GM12878 (cell line): ENCODE results near the gene FPGS. TPM values are rescaled to one million over a fixed set of nuclear protein-coding genes. Genes with fewer than 3 reads are reported as not detected.

Source experiments
- ATAC-seq: fragments of 200-7000 bp; cut with Tn5 transposase; 3 replicates; pipeline ENCODE4 v1.9.1; 2020; ENCODE audit warnings: mild to moderate bottlenecking, moderate library complexity
- BruUV-seq: library from RNA; stranded (reverse); fragments of 400-500 nt; replicated peaks from 2 replicates; lab custom pipeline; 2021; lab: Mats Ljungman, UMichigan
- CTCF ChIA-PET: fragments of 300-600 bp; sonication (Branson Sonifier 250); formaldehyde crosslinking; extraction: SDS; loops from one replicate; lab custom pipeline; 2021; ENCODE audit warnings: inconsistent platforms; lab: Yijun Ruan, JAX
- POLR2A ChIA-PET: fragments of 350-600 bp; formaldehyde crosslinking; extraction: SDS; loops from one replicate; lab custom pipeline; 2021; ENCODE audit warnings: inconsistent platforms; lab: Charles Lee
- RAD21 ChIA-PET: fragments of 300-600 bp; sonication (Branson Sonifier 250); formaldehyde crosslinking; loops from one replicate; lab custom pipeline; 2023; ENCODE audit warnings: antibody characterized with exemption; ENCODE audit not compliant: unreplicated experiment; lab: Charles Lee
- SMC1A ChIA-PET: fragments of 300-600 bp; sonication (Branson Sonifier 250); formaldehyde crosslinking; loops from one replicate; lab custom pipeline; 2023; ENCODE audit not compliant: unreplicated experiment, uncharacterized antibody; lab: Charles Lee
- DNase-seq: peaks from one replicate; pipeline ENCODE4 v3.0.0-alpha.2; 2011; ENCODE audit warnings: low read depth, low spot score
- FAIRE-seq: peaks from 3 replicates; lab custom pipeline; 2011; peaks lifted over from hg19 to GRCh38; lab: Jason Lieb, UNC
- H2AFZ ChIP-seq: 2 replicates; pipeline ENCODE4 v1.6.0; 2011; ENCODE audit warnings: low read depth, low read length, control low read depth; ENCODE audit not compliant: control insufficient read depth
- H3K27ac ChIP-seq: 2 replicates; pipeline ENCODE4 v1.5.1; 2011; ENCODE audit warnings: control low read depth; ENCODE audit not compliant: control insufficient read depth, insufficient read depth
- H3K27me3 ChIP-seq, 2 experiments: replicated peaks in 1 of 2; 2 replicates each; pipeline versions ENCODE4 v1.6.0 to v1.6.1; 2011; ENCODE audit warnings: low read length in 1 of 2; ENCODE audit not compliant: control insufficient read depth in 2 of 2, insufficient read depth in 2 of 2
- H3K36me3 ChIP-seq, 2 experiments: 2 replicates each; pipeline ENCODE4 v1.5.1; 2011; ENCODE audit warnings: low read length in 1 of 2; ENCODE audit not compliant: control insufficient read depth in 2 of 2, insufficient read depth in 2 of 2
- H3K4me1 ChIP-seq: 2 replicates; pipeline ENCODE4 v1.6.1; 2011; ENCODE audit warnings: mild to moderate bottlenecking, low read length, moderate library complexity, mixed read lengths; ENCODE audit not compliant: control insufficient read depth, insufficient read depth
- H3K4me2 ChIP-seq: 2 replicates; pipeline ENCODE4 v1.6.0; 2011; ENCODE audit warnings: control low read depth; ENCODE audit not compliant: control insufficient read depth, insufficient read depth
- H3K4me3 ChIP-seq: fragments of 200-600 bp; sonication (generic); 2 replicates; pipeline ENCODE4 v1.5.1; 2016
- H3K79me2 ChIP-seq: 2 replicates; pipeline ENCODE4 v1.6.0; 2011; ENCODE audit warnings: low read length; ENCODE audit not compliant: control insufficient read depth, insufficient read depth
- H3K9ac ChIP-seq: 2 replicates; pipeline ENCODE4 v1.8.0; 2011; ENCODE audit warnings: low read length, control low read depth, mixed read lengths; ENCODE audit not compliant: control insufficient read depth, insufficient read depth
- H3K9me3 ChIP-seq: replicated peaks from 3 replicates; pipeline ENCODE4 v1.5.1; 2011; ENCODE audit warnings: mild to moderate bottlenecking, low read length; ENCODE audit not compliant: control insufficient read depth, insufficient read depth
- H4K20me1 ChIP-seq: 2 replicates; pipeline ENCODE4 v1.6.0; 2011; ENCODE audit not compliant: control insufficient read depth, insufficient read depth
- EZH2 ChIP-seq: IDR thresholded peaks from 2 replicates; pipeline ENCODE4 v1.6.1; 2012; ENCODE audit warnings: low read depth, mild to moderate bottlenecking, control low read depth, inconsistent platforms, low read length, borderline replicate concordance; ENCODE audit not compliant: control insufficient read depth
- FOS ChIP-seq: IDR thresholded peaks from 3 replicates; pipeline ENCODE4 v1.6.1; 2011; ENCODE audit warnings: borderline replicate concordance; ENCODE audit not compliant: insufficient read length; ENCODE audit errors: extremely low read depth
- IKZF1 ChIP-seq: fragments of 450-650 bp; conservative IDR thresholded peaks from 2 replicates; pipeline ENCODE4 v1.6.1; 2017; ENCODE audit warnings: antibody characterized with exemption, mild to moderate bottlenecking
- RAD51 ChIP-seq: fragments of 450-650 bp; IDR thresholded peaks from 2 replicates; pipeline ENCODE4 v1.6.1; 2016; ENCODE audit warnings: moderate library complexity, mild to moderate bottlenecking, inconsistent platforms
- ZNF24 ChIP-seq: fragments of 450-650 bp; IDR thresholded peaks from 2 replicates; pipeline ENCODE4 v1.6.1; 2017; ENCODE audit warnings: antibody characterized with exemption, mild to moderate bottlenecking
- WGBS: methylation state at CpG from one replicate; pipeline ENCODE4 v1.1.6; 2016; ENCODE audit warnings: low lambda C conversion rate; ENCODE audit not compliant: insufficient replicate concordance, insufficient coverage; ENCODE audit errors: missing lambda C conversion rate; 5-methylcytosine and 5-hydroxymethylcytosine counted together
- in situ Hi-C: fragments of 300-500 bp; cut with MboI; formaldehyde crosslinking; loops from 9 replicates; pipeline ENCODE4 v1.14.3; 2018; ENCODE audit warnings: mixed read lengths
- intact Hi-C: fragments of 100-400 bp; cut with micrococcal nuclease; formaldehyde crosslinking; loops from one replicate; pipeline ENCODE4 v1.14.2; 2022; ENCODE audit not compliant: unreplicated experiment
- polyA plus RNA-seq, 11 experiments: library from polyadenylated mRNA; depleted of rRNA in 4 of 11; unstranded in 6 of 11; stranded (reverse) in 5 of 11; fragments of >200 nt; fragmentation: Nextera tagmentation in 4 of 11; fragmentation: Illumina TruSeq in 1 of 11; extraction: Ambion mirVana in 4 of 11; extraction: Trizol in 1 of 11; gene quantifications; 1 replicate in 1 of 11; 2 replicates in 10 of 11; pipeline versions ENCODE4 v1.2.1 to v1.2.3, GENCODE V29; 2011 to 2016; ENCODE audit warnings: inconsistent platforms in 2 of 11, missing spikeins in 2 of 11, low read depth in 1 of 11
- total RNA-seq, 4 experiments: library from RNA; depleted of rRNA in 3 of 4; stranded (reverse); fragments of >200 nt in 3 of 4; fragmentation: Illumina TruSeq in 1 of 4; extraction: Trizol in 1 of 4; gene quantifications; 2 replicates each; pipeline versions ENCODE4 v1.2.1 to v1.2.3, GENCODE V29; 2013 to 2021
- TF ChIP-seq, protein P1 (sequence below): fragments of 150-350 bp; IDR thresholded peaks from 2 replicates; pipeline ENCODE4 v1.6.1; 2014; ENCODE audit warnings: mild to moderate bottlenecking, low read depth, low read length

The FPGS gene
- total and polyA plus RNA-seq, 10 of the 15 experiments (the other 5 are each of a cell fraction or from before 2014, with no cell fraction given), result 1.2 to 127 (median 80.4) TPM

DNA sequence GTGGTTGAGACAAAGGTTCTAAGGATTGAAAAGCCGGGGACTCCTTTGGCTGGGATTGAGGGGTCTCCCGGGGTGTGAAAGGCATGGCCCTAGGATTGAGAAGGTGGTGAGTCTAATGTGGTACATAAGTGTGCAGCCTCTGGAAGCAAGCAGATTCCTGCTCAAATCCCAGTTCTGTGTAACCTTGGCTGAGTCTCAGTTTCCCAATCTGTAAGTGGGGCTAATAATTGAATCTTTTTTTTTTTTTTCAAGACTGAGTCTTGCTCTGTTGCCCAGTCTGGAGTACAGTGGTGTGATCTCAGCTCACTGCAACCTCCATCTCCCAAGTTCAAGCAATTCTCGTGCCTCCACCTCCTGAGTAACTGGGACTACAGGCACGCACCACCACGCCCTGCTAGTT lies 30.1 kb upstream of the FPGS start (continued):
- TF ChIP-seq, protein P1, sequence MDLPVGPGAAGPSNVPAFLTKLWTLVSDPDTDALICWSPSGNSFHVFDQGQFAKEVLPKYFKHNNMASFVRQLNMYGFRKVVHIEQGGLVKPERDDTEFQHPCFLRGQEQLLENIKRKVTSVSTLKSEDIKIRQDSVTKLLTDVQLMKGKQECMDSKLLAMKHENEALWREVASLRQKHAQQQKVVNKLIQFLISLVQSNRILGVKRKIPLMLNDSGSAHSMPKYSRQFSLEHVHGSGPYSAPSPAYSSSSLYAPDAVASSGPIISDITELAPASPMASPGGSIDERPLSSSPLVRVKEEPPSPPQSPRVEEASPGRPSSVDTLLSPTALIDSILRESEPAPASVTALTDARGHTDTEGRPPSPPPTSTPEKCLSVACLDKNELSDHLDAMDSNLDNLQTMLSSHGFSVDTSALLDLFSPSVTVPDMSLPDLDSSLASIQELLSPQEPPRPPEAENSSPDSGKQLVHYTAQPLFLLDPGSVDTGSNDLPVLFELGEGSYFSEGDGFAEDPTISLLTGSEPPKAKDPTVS, result no peak
- no peak for TF ChIP-seq ZNF24
- TF ChIP-seq FOS, result no peak
- no peak for TF ChIP-seq RAD51
- TF ChIP-seq EZH2, result no peak

DNA sequence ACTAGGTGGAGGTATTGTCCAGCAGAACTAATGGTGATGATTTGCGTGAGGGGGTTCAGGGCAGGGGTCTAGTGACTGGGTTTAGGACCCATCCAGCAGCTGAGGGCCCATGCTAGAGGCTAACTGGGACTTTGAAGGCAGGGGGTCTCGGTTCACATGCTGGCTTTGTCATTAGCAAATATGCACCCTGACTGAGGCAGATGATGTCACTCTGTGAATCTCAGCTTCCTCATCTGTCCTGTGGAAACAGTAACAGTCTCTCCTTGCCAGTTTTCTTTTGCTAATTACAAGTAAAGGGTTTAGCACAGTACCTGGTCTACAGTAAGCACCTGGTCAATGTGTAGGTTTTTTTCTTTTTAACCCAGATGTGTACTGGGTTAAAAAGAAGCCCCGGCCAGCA lies 29.4 kb upstream of the FPGS start:
- in situ Hi-C loops, result no loop called here
- H3K27ac ChIP-seq, result no peak overlapping the region
- no peak for DNase-seq
- H3K4me1 ChIP-seq, result peaks cover 16% of the 10 kb centered on the region
- intact Hi-C loops, result no loop called here
- H3K27me3 ChIP-seq, result no peaks in the 10 kb centered on the region
- ChIA-PET SMC1A (interaction anchor here (0.8 kb wide), 1 partner anchor 97 kb away, joined by 3 read pairs; no protein-coding TSS in a partner anchor), CTCF (interaction anchor here (1.2 to 9.2 kb wide), 2 partner anchors 11 to 39 kb away, joined by 3 to 75 read pairs; partner anchors contain the start of genes CDK9 and TOR2A), RAD21 (interaction anchor here (1.0 kb wide), 1 partner anchor 38 kb away, joined by 4 read pairs; the partner anchor contains the start of gene TOR2A)
- peaks cover 3% of the 10 kb centered on the region; the same call in 1 of the 2 replicates for H4K20me1 ChIP-seq
- no peak for ATAC-seq
- no peak overlapping the region for H3K4me2 ChIP-seq
- no peak overlapping the region for H3K4me3 ChIP-seq
- H2AFZ ChIP-seq, result no peak overlapping the region
- FAIRE-seq, result no peak
- H3K36me3 ChIP-seq, result peaks cover 0 to 12% of the 10 kb centered on the region in 2 experiments; a peak in 2 of 4 replicates
- TF ChIP-seq IKZF1, result no peak
- TF ChIP-seq, all 136 proteins: peak for 0
- BruUV-seq, result no TSS peak
- POLR2A ChIA-PET, result no interaction called here
- Histone ChIP-seq H3K9ac (no peak overlapping the region), H3K9me3 (no peaks in the 10 kb centered on the region), H3K79me2 (peaks cover 37% of the 10 kb centered on the region)
- 81% methylated on average over 3 of the region's 3 CpGs for WGBS
